Measurements from ENCODE around the gene ZBTB39. TPM values are rescaled to one million over a fixed set of nuclear protein-coding genes. Genes with fewer than 3 reads are reported as not detected.

Gene ZBTB39
- 4.4 to 6.0 TPM (median 5.4 TPM) in 5 replicates for total RNA-seq (2022; extraction: Qiagen RNA extraction)

GRCh38 chr12:57005980-57006808 lies at the start of gene ZBTB39:
TSS of gene ZBTB39 (minus strand) at chr12:57006546. CDS start at chr12:57004917, 1,629 bp downstream.

GRCh38 chr12:57049890-57050289 lies 43.5 kb upstream of the ZBTB39 start, which contains the start of gene MYO1A:
TSS of gene MYO1A (minus strand) at chr12:57050129. CDS start at chr12:57048323, 1,806 bp downstream.

GRCh38 chr12:57016348-57016747 lies 10.0 kb upstream of the ZBTB39 start, which contains the start of gene TAC3:
TSS of gene TAC3 (minus strand) at chr12:57016529. CDS start at chr12:57015797, 732 bp downstream.

GRCh38 chr12:56957229-56958052 lies 48.9 kb downstream of the ZBTB39 start, which contains the start of gene RDH16:
TSS of gene RDH16 (minus strand) at chr12:56957608. CDS start at chr12:56957462, 146 bp downstream.

Other genes with a start within 250 kb of the ZBTB39 start
- 0.82 to 1.5 TPM (median 1.2 TPM) in 5 replicates for gene HSD17B6, start 243.2 kb downstream of the ZBTB39 start, total RNA-seq (2022; extraction: Qiagen RNA extraction)
- gene SDR9C7, start 72.1 kb downstream of the ZBTB39 start, total RNA-seq (2022; extraction: Qiagen RNA extraction) = 0.15 TPM in 1 of 5 replicates, not detected in the others
- 0.07 to 0.19 TPM (median 0.11 TPM) in 5 replicates for gene RDH16, start 48.9 kb downstream of the ZBTB39 start, total RNA-seq (2022; extraction: Qiagen RNA extraction)
- gene TAC3, start 10.0 kb upstream of the ZBTB39 start, total RNA-seq (2022; extraction: Qiagen RNA extraction) = 0.30 TPM in 1 of 5 replicates, not detected in the others
- gene MYO1A, start 43.6 kb upstream of the ZBTB39 start, total RNA-seq (2022; extraction: Qiagen RNA extraction) = 0.07 to 0.52 TPM (median 0.26 TPM) in 5 replicates
- 13.4 to 16.5 TPM (median 15.4 TPM) in 5 replicates for gene NEMP1, start 72.2 kb upstream of the ZBTB39 start, total RNA-seq (2022; extraction: Qiagen RNA extraction)
- 13.4 to 19.9 TPM (median 19.0 TPM) in 5 replicates for gene NAB2, start 82.6 kb upstream of the ZBTB39 start, total RNA-seq (2022; extraction: Qiagen RNA extraction)
- 40.7 to 52.1 TPM (median 49.8 TPM) in 5 replicates for gene STAT6, start 104.8 kb upstream of the ZBTB39 start, total RNA-seq (2022; extraction: Qiagen RNA extraction)
- 14.7 to 19.0 TPM (median 15.1 TPM) in 5 replicates for gene LRP1, start 121.9 kb upstream of the ZBTB39 start, total RNA-seq (2022; extraction: Qiagen RNA extraction)
- not detected in 5 replicates for gene LRP1-AS, start 141.1 kb upstream of the ZBTB39 start, total RNA-seq (2022; extraction: Qiagen RNA extraction)
- 4.1 to 5.6 TPM (median 5.3 TPM) in 5 replicates for gene NXPH4, start 210.2 kb upstream of the ZBTB39 start, total RNA-seq (2022; extraction: Qiagen RNA extraction)
- gene SHMT2, start 223.2 kb upstream of the ZBTB39 start, total RNA-seq (2022; extraction: Qiagen RNA extraction) = 115 to 128 TPM (median 124 TPM) in 5 replicates
- 0.27 to 0.61 TPM (median 0.58 TPM) in 5 replicates for gene STAC3, start 244.6 kb upstream of the ZBTB39 start, total RNA-seq (2022; extraction: Qiagen RNA extraction)

Data from A549 treated with Mapracorat at 1 μM for 4 hours (cell line).